Osteocyte (in vitro differentiated cells): ENCODE measurements around the gene OSBPL10. TPM values are rescaled to one million over a fixed set of nuclear protein-coding genes. Genes with fewer than 3 reads are reported as not detected.

Experiments
- DNase-seq: peaks from one replicate; pipeline ENCODE4 v3.0.0; 2021; ENCODE audit warnings: mixed read lengths; ENCODE audit not compliant: unreplicated experiment; ENCODE audit errors: extremely low spot score
- H3K27ac Mint-ChIP-seq: one replicate; pipeline ENCODE4 v1.8.0; 2021; ENCODE audit warnings: mild to moderate bottlenecking, mixed read lengths; ENCODE audit not compliant: unreplicated experiment
- H3K27me3 Mint-ChIP-seq: one replicate; pipeline ENCODE4 v1.8.0; 2021; ENCODE audit warnings: mixed read lengths; ENCODE audit not compliant: unreplicated experiment
- H3K36me3 Mint-ChIP-seq: one replicate; pipeline ENCODE4 v1.8.0; 2021; ENCODE audit warnings: mixed read lengths; ENCODE audit not compliant: unreplicated experiment
- H3K4me1 Mint-ChIP-seq: one replicate; pipeline ENCODE4 v1.8.0; 2021; ENCODE audit warnings: mixed read lengths; ENCODE audit not compliant: unreplicated experiment
- H3K4me3 Mint-ChIP-seq: one replicate; pipeline ENCODE4 v1.8.0; 2021; ENCODE audit warnings: mild to moderate bottlenecking, moderate library complexity, mixed read lengths; ENCODE audit not compliant: unreplicated experiment
- H3K9me3 Mint-ChIP-seq: one replicate; pipeline ENCODE4 v1.8.0; 2021; ENCODE audit warnings: mixed read lengths; ENCODE audit not compliant: unreplicated experiment
- total RNA-seq: library from RNA; stranded (reverse); gene quantifications from 2 replicates; pipeline ENCODE4 v1.2.1, GENCODE V29; 2021
- TF ChIP-seq, protein P1 (sequence below): fragments of 200-600 bp; sonication (generic); IDR thresholded peaks from 2 replicates; pipeline ENCODE4 v1.5.0; 2021; ENCODE audit warnings: antibody characterized with exemption, mild to moderate bottlenecking, moderate library complexity

The OSBPL10 gene
- total RNA-seq, 1 donor from 2014 or later = 21.7 TPM

DNA sequence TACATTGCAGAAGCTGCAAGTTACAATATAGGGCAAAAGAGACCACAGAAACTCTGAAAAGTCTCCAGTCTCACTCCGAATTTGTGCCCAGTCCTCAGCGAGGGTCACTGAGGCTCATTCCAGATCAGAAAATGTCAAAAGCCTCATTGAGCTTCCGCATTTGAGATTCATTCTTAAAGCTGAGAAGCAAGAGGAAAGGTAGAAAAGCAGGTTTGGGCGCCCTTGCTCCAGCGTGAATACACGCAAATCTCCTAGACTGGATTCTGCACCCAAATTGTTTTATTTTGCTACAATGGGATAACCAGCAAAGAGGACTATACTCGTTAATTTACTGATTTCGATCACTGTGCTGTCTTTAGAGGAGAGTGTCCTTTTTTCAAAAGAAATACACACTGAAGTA, 236.1 kb downstream of the OSBPL10 start:
- TF ChIP-seq, protein P1, sequence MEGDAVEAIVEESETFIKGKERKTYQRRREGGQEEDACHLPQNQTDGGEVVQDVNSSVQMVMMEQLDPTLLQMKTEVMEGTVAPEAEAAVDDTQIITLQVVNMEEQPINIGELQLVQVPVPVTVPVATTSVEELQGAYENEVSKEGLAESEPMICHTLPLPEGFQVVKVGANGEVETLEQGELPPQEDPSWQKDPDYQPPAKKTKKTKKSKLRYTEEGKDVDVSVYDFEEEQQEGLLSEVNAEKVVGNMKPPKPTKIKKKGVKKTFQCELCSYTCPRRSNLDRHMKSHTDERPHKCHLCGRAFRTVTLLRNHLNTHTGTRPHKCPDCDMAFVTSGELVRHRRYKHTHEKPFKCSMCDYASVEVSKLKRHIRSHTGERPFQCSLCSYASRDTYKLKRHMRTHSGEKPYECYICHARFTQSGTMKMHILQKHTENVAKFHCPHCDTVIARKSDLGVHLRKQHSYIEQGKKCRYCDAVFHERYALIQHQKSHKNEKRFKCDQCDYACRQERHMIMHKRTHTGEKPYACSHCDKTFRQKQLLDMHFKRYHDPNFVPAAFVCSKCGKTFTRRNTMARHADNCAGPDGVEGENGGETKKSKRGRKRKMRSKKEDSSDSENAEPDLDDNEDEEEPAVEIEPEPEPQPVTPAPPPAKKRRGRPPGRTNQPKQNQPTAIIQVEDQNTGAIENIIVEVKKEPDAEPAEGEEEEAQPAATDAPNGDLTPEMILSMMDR = no peak
- peaks cover 4% of the 10 kb centered on the region for H3K36me3 Mint-ChIP-seq
- DNase-seq = no peak
- H3K4me3 Mint-ChIP-seq = no peak overlapping the region
- H3K9me3 Mint-ChIP-seq = no peaks in the 10 kb centered on the region
- no peaks in the 10 kb centered on the region for H3K27me3 Mint-ChIP-seq
- no peak overlapping the region for H3K27ac Mint-ChIP-seq
- H3K4me1 Mint-ChIP-seq = no peaks in the 10 kb centered on the region

DNA sequence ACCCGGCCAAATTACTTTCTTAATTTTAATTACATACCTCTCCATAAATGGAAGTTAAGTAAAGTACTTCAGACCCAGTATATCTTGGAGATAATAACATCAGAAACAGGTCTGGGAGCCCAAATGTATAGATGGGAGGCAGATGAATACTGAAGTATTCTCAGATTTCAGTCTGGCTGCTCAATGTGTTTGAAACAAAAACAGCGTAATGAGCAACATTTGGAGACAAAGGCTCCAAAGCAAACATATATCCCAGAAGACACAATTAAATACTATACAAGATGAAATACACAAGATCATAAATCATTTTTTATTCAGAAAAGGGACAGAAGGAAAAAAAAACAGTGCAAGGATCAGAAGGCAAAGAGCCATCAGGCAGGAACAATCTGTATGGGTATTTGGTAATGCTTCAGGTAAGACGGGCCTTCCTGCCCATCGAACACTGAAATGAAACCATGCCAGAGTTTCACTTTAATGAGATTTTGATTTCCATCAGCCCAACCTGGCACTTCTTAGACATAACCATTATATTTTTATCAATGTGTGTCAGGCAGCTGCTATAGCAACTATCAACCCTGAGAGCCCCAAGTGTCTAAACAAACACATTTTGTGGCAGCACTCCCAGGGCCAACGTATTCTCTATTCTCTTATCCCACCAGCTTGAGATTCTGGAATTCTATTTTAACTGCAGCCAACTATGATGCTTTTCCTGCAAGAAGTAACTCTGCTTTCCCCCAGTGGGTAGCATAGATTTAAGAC, 237.6 kb downstream of the OSBPL10 start:
- Mint-ChIP-seq H3K36me3 (peaks cover 4% of the 10 kb centered on the region), H3K27ac (no peak overlapping the region), H3K9me3 (no peaks in the 10 kb centered on the region), H3K27me3 (no peaks in the 10 kb centered on the region), H3K4me3 (no peak overlapping the region), H3K4me1 (no peaks in the 10 kb centered on the region)
- TF ChIP-seq, protein P1 = no peak
- no peak for DNase-seq

DNA sequence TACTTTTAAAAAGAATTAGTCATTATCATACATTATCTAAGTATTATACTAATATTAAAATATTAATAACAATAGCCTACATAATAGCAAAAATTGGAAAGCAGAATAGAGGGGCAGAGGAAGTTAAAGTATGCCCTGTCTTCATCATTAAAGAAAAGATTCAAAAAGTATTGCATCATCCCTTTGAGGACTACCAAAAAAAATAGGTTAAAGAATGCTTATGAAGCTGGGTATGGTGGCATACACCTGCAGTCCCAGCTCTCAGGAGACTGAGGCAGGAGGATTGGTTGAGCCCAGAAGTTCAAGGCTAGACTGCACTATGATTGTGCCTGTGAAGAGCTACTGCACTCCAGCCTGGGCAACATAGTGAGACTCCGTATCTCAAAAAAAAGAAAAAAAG, 240.7 kb downstream of the OSBPL10 start:
- no peak for DNase-seq
- Mint-ChIP-seq H3K4me3 (no peak overlapping the region), H3K27ac (no peak overlapping the region), H3K36me3 (peaks cover 12% of the 10 kb centered on the region), H3K4me1 (peaks cover 1% of the 10 kb centered on the region), H3K27me3 (no peaks in the 10 kb centered on the region), H3K9me3 (peaks cover 6% of the 10 kb centered on the region)
- TF ChIP-seq, protein P1 = no peak

DNA sequence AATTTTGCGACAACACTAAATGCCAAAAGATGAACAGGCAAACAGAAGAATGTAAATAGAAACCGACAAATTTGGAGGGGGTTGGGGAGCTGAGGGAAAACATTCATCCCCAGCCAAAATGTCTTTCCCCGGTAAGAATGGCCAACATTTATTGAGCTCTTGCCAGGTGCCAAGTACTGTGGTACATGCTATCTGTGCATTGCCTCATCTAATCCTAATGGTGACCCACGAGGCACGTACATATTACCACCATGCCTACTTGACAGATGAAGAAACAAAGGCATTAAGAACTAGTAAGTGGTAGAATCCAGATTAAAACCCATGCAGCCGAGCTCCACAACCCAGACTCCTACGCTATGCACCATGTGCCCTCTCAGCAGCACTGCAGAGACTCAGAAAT, 242.7 kb downstream of the OSBPL10 start:
- no peak overlapping the region for H3K4me3 Mint-ChIP-seq
- peaks cover 12% of the 10 kb centered on the region for H3K36me3 Mint-ChIP-seq
- no peak overlapping the region for H3K27ac Mint-ChIP-seq
- no peak for DNase-seq
- peaks cover 6% of the 10 kb centered on the region for H3K9me3 Mint-ChIP-seq
- H3K27me3 Mint-ChIP-seq = no peaks in the 10 kb centered on the region
- TF ChIP-seq, protein P1 = no peak
- peaks cover 5% of the 10 kb centered on the region for H3K4me1 Mint-ChIP-seq

DNA sequence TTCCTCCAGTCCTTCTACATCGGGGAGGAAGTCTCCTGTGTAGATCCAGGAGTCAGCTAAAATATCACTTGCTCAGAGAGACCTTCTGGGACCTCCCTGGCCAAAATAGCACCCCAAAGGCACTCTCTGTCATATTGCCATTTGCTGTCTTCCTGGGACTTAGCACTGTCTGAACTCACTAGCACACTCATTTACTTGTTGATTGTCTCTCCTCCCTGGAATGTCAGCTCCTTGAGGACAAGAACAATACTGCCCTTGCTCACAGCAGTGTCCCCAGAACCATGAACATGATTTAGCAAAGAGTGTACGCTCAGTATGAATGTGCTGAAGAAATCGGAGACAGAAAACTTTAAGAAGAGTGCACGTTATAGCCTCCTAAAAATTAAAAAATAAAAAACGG, 245.4 kb downstream of the OSBPL10 start:
- Mint-ChIP-seq H3K36me3 (peaks cover 9% of the 10 kb centered on the region), H3K27me3 (no peaks in the 10 kb centered on the region), H3K4me3 (no peak overlapping the region), H3K9me3 (peaks cover 6% of the 10 kb centered on the region), H3K4me1 (peaks cover 12% of the 10 kb centered on the region), H3K27ac (no peak overlapping the region)
- DNase-seq = no peak
- TF ChIP-seq, protein P1 = no peak
